ENCODE data around the gene EID2. TPM values are rescaled to one million over a fixed set of nuclear protein-coding genes. Genes with fewer than 3 reads are reported as not detected.

Gene EID2
- total RNA-seq, 4 donors from 2014 or later = 14.0 to 27.3 (median 23.4) TPM

- Histone ChIP-seq H3K27me3 (peaks cover 6 to 37% of the 10 kb centered on the region in 2 donors), H3K36me3 (no peaks in the 10 kb centered on the region), H3K4me1 (peaks cover 0 to 16% (median 10%) of the 10 kb centered on the region in 4 donors), H3K9me3 (no peaks in the 10 kb centered on the region), H3K27ac (no peak overlapping the region), H3K4me3 (no peak overlapping the region)
- TF ChIP-seq POLR2A (IDR thresholded peaks at IDR 0.05) = no peak
- no peak for TF ChIP-seq EP300 (IDR thresholded peaks at IDR 0.05)
- TF ChIP-seq, protein P1, sequence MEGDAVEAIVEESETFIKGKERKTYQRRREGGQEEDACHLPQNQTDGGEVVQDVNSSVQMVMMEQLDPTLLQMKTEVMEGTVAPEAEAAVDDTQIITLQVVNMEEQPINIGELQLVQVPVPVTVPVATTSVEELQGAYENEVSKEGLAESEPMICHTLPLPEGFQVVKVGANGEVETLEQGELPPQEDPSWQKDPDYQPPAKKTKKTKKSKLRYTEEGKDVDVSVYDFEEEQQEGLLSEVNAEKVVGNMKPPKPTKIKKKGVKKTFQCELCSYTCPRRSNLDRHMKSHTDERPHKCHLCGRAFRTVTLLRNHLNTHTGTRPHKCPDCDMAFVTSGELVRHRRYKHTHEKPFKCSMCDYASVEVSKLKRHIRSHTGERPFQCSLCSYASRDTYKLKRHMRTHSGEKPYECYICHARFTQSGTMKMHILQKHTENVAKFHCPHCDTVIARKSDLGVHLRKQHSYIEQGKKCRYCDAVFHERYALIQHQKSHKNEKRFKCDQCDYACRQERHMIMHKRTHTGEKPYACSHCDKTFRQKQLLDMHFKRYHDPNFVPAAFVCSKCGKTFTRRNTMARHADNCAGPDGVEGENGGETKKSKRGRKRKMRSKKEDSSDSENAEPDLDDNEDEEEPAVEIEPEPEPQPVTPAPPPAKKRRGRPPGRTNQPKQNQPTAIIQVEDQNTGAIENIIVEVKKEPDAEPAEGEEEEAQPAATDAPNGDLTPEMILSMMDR (IDR thresholded peaks at IDR 0.05) = no peak
- DNase-seq (ENCODE audit: low spot score in 2 of 2) = no peak
- 74 to 75% methylated on average over 9 of the region's 9 CpGs for WGBS, 2 donors
Observed at GRCh38 chr19:39518975-39519374, 21.0 kb downstream of the EID2 start.

- TF ChIP-seq POLR2A (IDR thresholded peaks at IDR 0.05) (no peak), EP300 (IDR thresholded peaks at IDR 0.05) (no peak)
- TF ChIP-seq, protein P1 (IDR thresholded peaks at IDR 0.05) = no peak
- no peak overlapping the region for H3K4me3 ChIP-seq
- DNase-seq (ENCODE audit: low spot score in 2 of 2) = no peak
- peaks cover 6 to 42% of the 10 kb centered on the region in 2 donors for H3K27me3 ChIP-seq
- 55 to 60% methylated on average over 5 of the region's 5 CpGs for WGBS, 2 donors
- H3K27ac ChIP-seq = no peak overlapping the region
- no peaks in the 10 kb centered on the region for H3K9me3 ChIP-seq
- peaks cover 0 to 16% (median 10%) of the 10 kb centered on the region in 4 donors for H3K4me1 ChIP-seq
- H3K36me3 ChIP-seq = no peaks in the 10 kb centered on the region
Observed at GRCh38 chr19:39518458-39518857, 21.5 kb downstream of the EID2 start.

GRCh38 chr19:39517432-39517831 is 22.5 kb downstream of the EID2 start:
- H3K27me3 ChIP-seq = peaks cover 6 to 53% of the 10 kb centered on the region in 2 donors
- 76 to 84% methylated on average over 3 of the region's 3 CpGs for WGBS, 2 donors

GRCh38 chr19:39516270-39516669 is 23.7 kb downstream of the EID2 start:
- Histone ChIP-seq H3K4me3 (no peak overlapping the region), H3K27me3 (peaks cover 6 to 64% of the 10 kb centered on the region in 2 donors), H3K4me1 (peaks cover 0 to 16% (median 10%) of the 10 kb centered on the region in 4 donors), H3K36me3 (no peaks in the 10 kb centered on the region), H3K9me3 (no peaks in the 10 kb centered on the region), H3K27ac (no peak overlapping the region)
- DNase-seq (ENCODE audit: low spot score in 2 of 2) = no peak
- 47 to 54% methylated on average over 6 of the region's 6 CpGs for WGBS, 2 donors
- TF ChIP-seq POLR2A (IDR thresholded peaks at IDR 0.05) = no peak

More at GRCh38 chr19:39517432-39517831, 22.5 kb downstream of the EID2 start:
- no peaks in the 10 kb centered on the region for H3K9me3 ChIP-seq
- TF ChIP-seq POLR2A (IDR thresholded peaks at IDR 0.05) (no peak), EP300 (IDR thresholded peaks at IDR 0.05) (no peak)
- TF ChIP-seq, protein P1 (IDR thresholded peaks at IDR 0.05) = no peak
- no peak overlapping the region for H3K4me3 ChIP-seq
- no peak overlapping the region for H3K27ac ChIP-seq
- DNase-seq (ENCODE audit: low spot score in 2 of 2) = no peak
- peaks cover 0 to 16% (median 10%) of the 10 kb centered on the region in 4 donors for H3K4me1 ChIP-seq
- no peaks in the 10 kb centered on the region for H3K36me3 ChIP-seq

DNA sequence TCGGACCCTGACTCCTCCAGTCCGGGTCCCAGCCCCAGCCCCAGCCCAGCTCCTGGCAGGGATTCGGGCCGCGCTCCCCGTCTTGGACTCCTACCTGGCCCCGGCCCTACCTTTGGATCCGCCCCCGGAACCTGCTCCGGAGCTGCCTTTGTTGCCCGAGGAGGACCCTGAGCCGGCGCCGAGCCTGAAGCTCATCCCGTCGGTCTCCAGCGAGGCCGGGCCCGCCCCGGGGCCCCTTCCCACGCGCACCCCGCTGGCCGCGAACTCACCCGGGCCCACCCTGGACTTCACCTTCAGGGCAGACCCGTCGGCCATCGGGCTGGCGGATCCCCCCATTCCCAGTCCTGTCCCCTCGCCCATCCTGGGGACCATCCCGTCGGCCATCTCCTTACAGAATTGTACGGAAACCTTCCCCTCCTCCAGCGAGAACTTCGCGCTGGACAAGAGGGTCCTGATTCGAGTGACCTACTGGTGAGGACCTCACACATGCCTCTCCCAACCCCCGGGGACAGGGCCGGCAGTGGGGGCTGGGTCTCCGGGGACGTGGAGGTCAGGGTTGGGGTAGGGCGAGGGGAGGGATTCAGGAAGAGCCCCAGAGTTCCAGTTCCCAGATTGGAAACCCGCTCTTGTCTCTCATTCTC is 24.3 kb downstream of the EID2 start:
- peaks cover 6 to 70% of the 10 kb centered on the region in 2 donors for H3K27me3 ChIP-seq
- 2 to 4% methylated on average over 29 to 32 of the region's 44 CpGs for WGBS, 2 donors
- H3K4me3 ChIP-seq = peak overlapping the region in 2 of 4 donors; percentile 16 to 40
- H3K36me3 ChIP-seq = no peaks in the 10 kb centered on the region
- H3K4me1 ChIP-seq = peaks cover 0 to 16% (median 10%) of the 10 kb centered on the region in 4 donors
- TF ChIP-seq POLR2A (IDR thresholded peaks at IDR 0.05) (no peak), EP300 (IDR thresholded peaks at IDR 0.05) (no peak)
- TF ChIP-seq, protein P1 (IDR thresholded peaks at IDR 0.05) = no peak
- no peak overlapping the region for H3K27ac ChIP-seq
- no peaks in the 10 kb centered on the region for H3K9me3 ChIP-seq
- no peak for DNase-seq (ENCODE audit: low spot score in 2 of 2)

Data from tibial nerve (tissue), 4 donors.